Osteoblast (primary cell): ENCODE measurements around the gene GDPD5. TPM values are rescaled to one million over a fixed set of nuclear protein-coding genes. Genes with fewer than 3 reads are reported as not detected.
A peak's percentile ranks its signal among the peaks of the same experiment; 100 is the strongest.

Source experiments
- DNase-seq: peaks from one replicate; pipeline ENCODE4 v3.0.0; 2011; ENCODE audit warnings: low spot score, mixed read lengths; ENCODE audit not compliant: insufficient read length; ENCODE audit errors: missing footprints
- H2AFZ ChIP-seq: 2 replicates; pipeline ENCODE4 v1.6.0; 2011; ENCODE audit warnings: mild to moderate bottlenecking, low read length
- H3K27ac ChIP-seq: 2 replicates; pipeline ENCODE4 v1.5.1; 2011; ENCODE audit warnings: mild to moderate bottlenecking, low read depth, low read length, moderate library complexity
- H3K27me3 ChIP-seq: 2 replicates; pipeline ENCODE4 v1.6.0; 2012; ENCODE audit warnings: mild to moderate bottlenecking, control low read depth, inconsistent platforms, low read length, moderate library complexity; ENCODE audit not compliant: insufficient read depth
- H3K36me3 ChIP-seq: 2 replicates; pipeline ENCODE4 v1.5.1; 2011; ENCODE audit warnings: mild to moderate bottlenecking, low read length, control low read depth, moderate library complexity; ENCODE audit not compliant: insufficient read depth
- H3K4me1 ChIP-seq: 2 replicates; pipeline ENCODE4 v1.5.1; 2011; ENCODE audit warnings: mild to moderate bottlenecking, low read length, control low read depth, moderate library complexity; ENCODE audit not compliant: insufficient read depth
- H3K4me2 ChIP-seq: 2 replicates; pipeline ENCODE4 v1.6.0; 2011; ENCODE audit warnings: mild to moderate bottlenecking, low read length; ENCODE audit not compliant: insufficient read depth
- H3K4me3 ChIP-seq: fragments of 200-600 bp; sonication (generic); 3 replicates; pipeline ENCODE4 v1.5.1; 2012; ENCODE audit warnings: mild to moderate bottlenecking, low read length, inconsistent platforms; ENCODE audit not compliant: insufficient read depth
- H3K79me2 ChIP-seq: 2 replicates; pipeline ENCODE4 v1.6.0; 2012; ENCODE audit warnings: mild to moderate bottlenecking, low read length, control low read depth, inconsistent platforms; ENCODE audit not compliant: insufficient read depth
- H3K9me3 ChIP-seq: 2 replicates; pipeline ENCODE4 v1.5.1; 2011; ENCODE audit warnings: low read depth, low read length, control low read depth
- H4K20me1 ChIP-seq: 2 replicates; pipeline ENCODE4 v1.6.0; 2012; ENCODE audit warnings: mild to moderate bottlenecking, low read length, control low read depth; ENCODE audit not compliant: insufficient read depth
- total RNA-seq: library from RNA; depleted of rRNA; stranded (reverse); fragments of >200 nt; gene quantifications from 2 replicates; pipeline ENCODE4 v1.2.3, GENCODE V29; 2012
- TF ChIP-seq, protein P1 (sequence below): IDR thresholded peaks from 2 replicates; pipeline ENCODE4 v1.5.1; 2011; ENCODE audit warnings: mild to moderate bottlenecking, low read depth, low read length, moderate library complexity; ENCODE audit errors: extremely low read depth

GDPD5 gene
- total RNA-seq, 1 donor, result 13.4 TPM

DNA sequence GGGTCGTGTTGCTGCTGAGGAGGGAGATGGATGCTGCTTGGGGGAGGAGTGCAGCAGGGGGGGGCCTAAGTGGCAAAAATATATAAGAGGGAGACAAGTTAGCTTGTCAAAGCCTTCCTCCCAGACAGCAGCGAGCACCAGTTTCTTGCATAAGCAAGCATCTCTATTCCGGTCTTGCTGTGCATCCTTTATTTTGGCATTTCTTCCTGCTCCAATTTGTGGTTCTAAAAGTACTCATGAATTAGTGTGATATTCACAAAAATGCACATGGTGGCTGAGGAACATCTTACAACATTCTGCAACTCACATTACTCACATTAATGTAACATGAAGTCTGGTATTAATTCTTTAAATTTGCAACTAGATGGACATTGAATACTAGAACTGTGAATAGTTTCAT, 32.1 kb downstream of the GDPD5 start:
- Histone ChIP-seq H3K4me1 (peaks cover 16% of the 10 kb centered on the region), H3K79me2 (no peaks in the 10 kb centered on the region), H3K27me3 (no peaks in the 10 kb centered on the region), H3K4me2 (no peak overlapping the region), H3K36me3 (no peaks in the 10 kb centered on the region), H3K9me3 (no peaks in the 10 kb centered on the region), H3K4me3 (no peak overlapping the region), H2AFZ (no peak overlapping the region), H4K20me1 (peaks cover 5% of the 10 kb centered on the region), H3K27ac (no peak overlapping the region)
- TF ChIP-seq, protein P1, sequence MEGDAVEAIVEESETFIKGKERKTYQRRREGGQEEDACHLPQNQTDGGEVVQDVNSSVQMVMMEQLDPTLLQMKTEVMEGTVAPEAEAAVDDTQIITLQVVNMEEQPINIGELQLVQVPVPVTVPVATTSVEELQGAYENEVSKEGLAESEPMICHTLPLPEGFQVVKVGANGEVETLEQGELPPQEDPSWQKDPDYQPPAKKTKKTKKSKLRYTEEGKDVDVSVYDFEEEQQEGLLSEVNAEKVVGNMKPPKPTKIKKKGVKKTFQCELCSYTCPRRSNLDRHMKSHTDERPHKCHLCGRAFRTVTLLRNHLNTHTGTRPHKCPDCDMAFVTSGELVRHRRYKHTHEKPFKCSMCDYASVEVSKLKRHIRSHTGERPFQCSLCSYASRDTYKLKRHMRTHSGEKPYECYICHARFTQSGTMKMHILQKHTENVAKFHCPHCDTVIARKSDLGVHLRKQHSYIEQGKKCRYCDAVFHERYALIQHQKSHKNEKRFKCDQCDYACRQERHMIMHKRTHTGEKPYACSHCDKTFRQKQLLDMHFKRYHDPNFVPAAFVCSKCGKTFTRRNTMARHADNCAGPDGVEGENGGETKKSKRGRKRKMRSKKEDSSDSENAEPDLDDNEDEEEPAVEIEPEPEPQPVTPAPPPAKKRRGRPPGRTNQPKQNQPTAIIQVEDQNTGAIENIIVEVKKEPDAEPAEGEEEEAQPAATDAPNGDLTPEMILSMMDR, result no peak
- DNase-seq, result peak; percentile 47

GRCh38 chr11:75492181-75492820, 33.4 kb downstream of the GDPD5 start:
- no peak overlapping the region for H3K4me2 ChIP-seq

GRCh38 chr11:75491465-75491864, 34.3 kb downstream of the GDPD5 start:
- Histone ChIP-seq H3K4me2 (no peak overlapping the region), H3K4me1 (peaks cover 7% of the 10 kb centered on the region), H3K27ac (no peak overlapping the region), H3K79me2 (no peaks in the 10 kb centered on the region), H4K20me1 (peaks cover 7% of the 10 kb centered on the region), H3K36me3 (no peaks in the 10 kb centered on the region), H3K27me3 (no peaks in the 10 kb centered on the region), H2AFZ (no peak overlapping the region), H3K9me3 (no peaks in the 10 kb centered on the region), H3K4me3 (no peak overlapping the region)
- TF ChIP-seq, protein P1, result no peak
- no peak for DNase-seq

More at GRCh38 chr11:75492181-75492820, 33.4 kb downstream of the GDPD5 start:
- Histone ChIP-seq H3K27me3 (no peaks in the 10 kb centered on the region), H3K27ac (no peak overlapping the region), H3K4me3 (no peak overlapping the region), H3K9me3 (no peaks in the 10 kb centered on the region), H4K20me1 (peaks cover 5% of the 10 kb centered on the region), H3K79me2 (no peaks in the 10 kb centered on the region), H2AFZ (no peak overlapping the region), H3K4me1 (peaks cover 7% of the 10 kb centered on the region), H3K36me3 (no peaks in the 10 kb centered on the region)
- TF ChIP-seq, protein P1, result no peak
- DNase-seq, result peak; percentile 59

- TF ChIP-seq, protein P1, result no peak
- Histone ChIP-seq H3K27ac (no peak overlapping the region), H3K36me3 (no peaks in the 10 kb centered on the region), H3K27me3 (no peaks in the 10 kb centered on the region), H4K20me1 (peaks cover 11% of the 10 kb centered on the region), H3K4me1 (peaks cover 7% of the 10 kb centered on the region), H3K4me3 (no peak overlapping the region), H3K79me2 (no peaks in the 10 kb centered on the region), H3K4me2 (no peak overlapping the region), H3K9me3 (no peaks in the 10 kb centered on the region), H2AFZ (no peak overlapping the region)
- DNase-seq, result peak; percentile 37
Observed at GRCh38 chr11:75490221-75491181, 35.2 kb downstream of the GDPD5 start.
